Activated naive CD4-positive, alpha-beta T cell treated with anti-CD3 and anti-CD28 coated beads for 36 hours (primary cell): ENCODE data around the gene AMDHD1. TPM values are rescaled to one million over a fixed set of nuclear protein-coding genes. Genes with fewer than 3 reads are reported as not detected.

Experiments
- CTCF ChIA-PET: fragments of 350-600 bp; sonication (Branson Sonifier 250); formaldehyde crosslinking; loops from one replicate; lab custom pipeline; 2021; ENCODE audit warnings: antibody characterized with exemption; lab: Charles Lee
- DNase-seq: peaks from one replicate; pipeline ENCODE4 v3.0.0-alpha.2; 2020
- H3K27ac Mint-ChIP-seq: one replicate; pipeline ENCODE4 v1.8.0; 2021; ENCODE audit warnings: mild to moderate bottlenecking, mixed read lengths
- H3K27me3 Mint-ChIP-seq: one replicate; pipeline ENCODE4 v1.8.0; 2021; ENCODE audit warnings: low read depth, mixed read lengths
- H3K36me3 Mint-ChIP-seq: one replicate; pipeline ENCODE4 v1.8.0; 2021; ENCODE audit warnings: low read depth, mixed read lengths
- H3K4me1 Mint-ChIP-seq: one replicate; pipeline ENCODE4 v1.8.0; 2021; ENCODE audit warnings: low read depth, mixed read lengths
- H3K4me3 Mint-ChIP-seq: one replicate; pipeline ENCODE4 v1.8.0; 2021; ENCODE audit warnings: mild to moderate bottlenecking, moderate library complexity, mixed read lengths
- H3K9me3 Mint-ChIP-seq: one replicate; pipeline ENCODE4 v1.8.0; 2021; ENCODE audit warnings: mixed read lengths
- intact Hi-C: fragments of 100-400 bp; cut with micrococcal nuclease; formaldehyde crosslinking; loops from one replicate; pipeline ENCODE4 v1.15.1; 2023
- total RNA-seq, 2 experiments: library from RNA; stranded (reverse); gene quantifications; one replicate each; pipeline ENCODE4 v1.2.3, GENCODE V29; 2021

AMDHD1 gene
- total RNA-seq, 2 experiments from 2014 or later: 0.52 to 0.69 TPM

DNA sequence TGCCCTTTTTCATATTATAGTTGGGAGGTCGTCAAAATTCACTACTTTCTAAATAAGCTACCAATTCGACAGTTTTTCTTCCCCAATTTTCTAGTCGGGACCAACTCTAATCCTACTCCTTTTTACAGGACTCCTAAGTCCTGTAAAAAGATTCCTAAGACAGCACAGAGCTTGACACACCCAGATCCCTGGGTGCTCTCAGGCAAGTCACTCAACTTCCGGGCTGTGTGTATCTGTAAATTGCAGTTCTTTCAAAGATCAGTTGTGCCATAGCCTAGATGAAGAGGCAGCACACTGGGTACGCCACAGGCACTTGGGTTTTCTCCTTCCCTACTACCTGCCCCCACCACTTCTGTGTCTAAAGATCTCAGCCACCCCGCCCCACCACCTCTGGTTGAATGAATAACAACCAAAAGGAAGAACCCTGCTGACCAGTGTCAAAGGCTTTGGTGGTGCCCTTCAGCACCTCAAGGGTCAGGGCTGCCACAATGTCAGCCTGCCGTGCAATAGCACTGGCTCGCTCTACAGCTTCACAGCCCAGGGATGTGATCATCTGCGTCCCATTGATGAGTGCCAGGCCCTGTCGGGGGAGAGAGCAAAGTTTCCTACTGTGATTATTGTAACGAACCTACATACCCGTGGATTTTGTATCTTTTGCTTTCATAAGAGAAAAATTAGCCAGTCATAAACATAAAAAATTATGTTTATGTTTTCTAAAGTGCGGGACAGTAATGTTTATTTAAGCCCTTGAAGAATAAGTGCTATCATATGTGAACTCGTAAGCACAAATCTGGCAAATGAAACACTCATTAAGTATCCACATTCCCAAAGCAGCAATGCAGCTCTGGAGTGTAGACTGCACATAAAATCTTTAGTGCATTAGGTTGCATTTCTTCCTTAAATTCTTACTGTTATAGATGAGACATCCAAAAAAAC, 43.8 kb downstream of the AMDHD1 start:
- no peaks in the 10 kb centered on the region for H3K4me1 Mint-ChIP-seq
- intact Hi-C loops: loop anchor here (5.0 kb wide), 1 partner anchor 55 kb away; no protein-coding TSS in a partner anchor
- no peak for DNase-seq
- no peak overlapping the region for H3K4me3 Mint-ChIP-seq
- H3K27ac Mint-ChIP-seq: no peak overlapping the region
- H3K36me3 Mint-ChIP-seq: no peaks in the 10 kb centered on the region
- H3K9me3 Mint-ChIP-seq: no peaks in the 10 kb centered on the region
- H3K27me3 Mint-ChIP-seq: no peaks in the 10 kb centered on the region
- CTCF ChIA-PET: interaction anchor here (1.4 kb wide), 1 partner anchor 12 kb away, joined by 5 read pairs; no protein-coding TSS in a partner anchor

DNA sequence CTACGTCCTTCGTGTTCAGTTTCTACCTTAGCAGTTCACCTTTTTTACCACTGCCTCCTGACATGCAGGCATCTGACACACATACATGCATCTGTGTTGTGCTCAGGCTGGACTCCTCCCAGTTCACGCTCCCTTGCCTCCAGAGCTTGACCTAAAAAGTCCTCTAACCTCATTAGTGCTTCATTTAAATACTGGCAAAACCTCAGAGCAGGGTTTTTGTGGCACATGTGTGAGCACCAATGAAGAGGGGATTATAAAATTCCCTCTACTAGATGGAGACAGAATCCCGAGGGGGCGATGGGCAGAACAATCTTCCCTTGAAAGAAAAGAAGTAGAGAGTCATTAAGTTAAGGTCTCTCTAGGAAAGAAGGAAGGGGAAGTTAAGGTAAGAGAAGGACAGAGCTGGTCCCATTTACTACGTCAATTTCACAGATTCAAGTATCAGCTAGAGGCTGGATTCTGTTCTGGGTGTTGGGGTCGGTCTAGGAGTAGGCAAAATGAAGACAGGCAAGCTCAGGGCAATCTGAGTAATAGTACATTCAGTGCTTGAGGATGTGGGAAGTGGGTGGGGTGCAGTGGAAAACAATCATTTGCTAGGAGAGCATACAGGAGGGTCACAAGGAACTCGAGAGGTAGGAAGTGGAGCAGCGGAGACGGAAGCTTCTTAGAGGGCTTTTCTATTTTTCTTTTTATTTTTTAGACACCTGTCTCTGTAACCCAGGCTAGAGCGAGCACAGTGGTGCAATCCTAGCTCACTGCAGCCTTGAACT, 45.6 kb downstream of the AMDHD1 start:
- H3K9me3 Mint-ChIP-seq: no peaks in the 10 kb centered on the region
- H3K4me1 Mint-ChIP-seq: no peaks in the 10 kb centered on the region
- H3K27ac Mint-ChIP-seq: no peak overlapping the region
- no peaks in the 10 kb centered on the region for H3K36me3 Mint-ChIP-seq
- no peak for DNase-seq
- intact Hi-C loops: loop anchor here (5.0 kb wide), 1 partner anchor 56 kb away; no protein-coding TSS in a partner anchor
- no peaks in the 10 kb centered on the region for H3K27me3 Mint-ChIP-seq
- CTCF ChIA-PET: interaction anchor here (0.7 to 1.2 kb wide), 2 partner anchors 70 to 575 kb away, joined by 3 to 8 read pairs; no protein-coding TSS in a partner anchor
- H3K4me3 Mint-ChIP-seq: no peak overlapping the region

DNA sequence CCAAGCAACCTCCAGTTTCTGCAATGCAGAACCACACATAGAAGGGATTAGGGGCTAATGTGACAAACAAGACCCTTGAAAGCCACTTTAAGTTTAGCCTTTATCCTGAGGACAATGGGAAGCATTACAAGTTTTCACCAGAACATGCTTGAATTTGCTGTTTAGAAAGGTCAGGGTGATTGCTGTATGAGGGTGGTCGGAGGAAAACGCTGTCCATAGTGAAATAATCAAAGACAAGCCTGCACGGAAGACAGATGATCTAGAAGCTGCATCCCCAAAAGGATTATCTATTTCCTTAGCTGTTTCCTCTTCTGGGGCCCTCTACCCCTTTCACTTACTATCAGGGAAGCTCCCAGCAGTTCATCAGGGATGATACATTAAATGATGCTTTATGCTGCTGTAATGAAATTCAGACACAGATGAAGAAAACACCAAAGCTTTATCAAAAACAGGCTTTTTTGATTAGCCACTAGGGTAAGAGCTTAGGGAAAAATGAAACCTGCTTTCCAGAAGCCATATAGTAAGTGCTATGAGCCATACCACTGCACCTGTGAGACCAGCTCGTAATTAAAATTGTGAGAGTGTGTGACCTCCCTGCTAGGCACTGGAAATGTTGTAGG, 46.5 kb downstream of the AMDHD1 start:
- CTCF ChIA-PET: interaction anchor here (0.9 to 1.2 kb wide), 3 partner anchors 10 to 71 kb away, joined by 3 to 10 read pairs (median 8); no protein-coding TSS in a partner anchor
- Mint-ChIP-seq H3K9me3 (no peaks in the 10 kb centered on the region), H3K27ac (no peak overlapping the region), H3K4me3 (no peak overlapping the region), H3K27me3 (no peaks in the 10 kb centered on the region), H3K36me3 (no peaks in the 10 kb centered on the region), H3K4me1 (no peaks in the 10 kb centered on the region)
- intact Hi-C loops: loop anchor here (5.0 kb wide), 1 partner anchor 57 kb away; no protein-coding TSS in a partner anchor
- no peak for DNase-seq

DNA sequence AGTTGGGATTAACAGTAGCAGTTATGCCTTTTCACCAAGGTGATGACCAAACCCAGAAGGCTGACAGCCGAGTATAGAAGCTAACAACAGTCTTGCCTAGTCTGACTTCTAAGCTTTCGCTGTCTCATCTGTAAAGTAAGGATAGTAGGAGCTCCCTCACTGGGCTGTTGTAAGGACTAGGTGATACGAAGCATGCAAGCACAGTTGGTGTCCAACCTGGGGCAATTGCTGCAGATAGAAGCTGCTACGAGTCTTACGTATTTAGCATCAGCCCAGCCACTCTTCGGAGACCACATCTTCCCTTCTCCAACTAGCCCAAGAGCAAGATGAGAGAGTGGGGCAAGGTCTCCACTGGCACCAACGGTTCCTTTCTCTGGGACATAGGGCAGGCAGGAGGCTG, 47.0 kb downstream of the AMDHD1 start:
- intact Hi-C loops: no loop called here
- Mint-ChIP-seq H3K9me3 (no peaks in the 10 kb centered on the region), H3K4me3 (no peak overlapping the region), H3K27me3 (no peaks in the 10 kb centered on the region), H3K4me1 (no peaks in the 10 kb centered on the region), H3K27ac (no peak overlapping the region), H3K36me3 (no peaks in the 10 kb centered on the region)
- DNase-seq: no peak
- CTCF ChIA-PET: interaction anchor here (0.9 to 1.2 kb wide), 2 partner anchors 9 to 13 kb away, joined by 3 to 10 read pairs; no protein-coding TSS in a partner anchor

DNA sequence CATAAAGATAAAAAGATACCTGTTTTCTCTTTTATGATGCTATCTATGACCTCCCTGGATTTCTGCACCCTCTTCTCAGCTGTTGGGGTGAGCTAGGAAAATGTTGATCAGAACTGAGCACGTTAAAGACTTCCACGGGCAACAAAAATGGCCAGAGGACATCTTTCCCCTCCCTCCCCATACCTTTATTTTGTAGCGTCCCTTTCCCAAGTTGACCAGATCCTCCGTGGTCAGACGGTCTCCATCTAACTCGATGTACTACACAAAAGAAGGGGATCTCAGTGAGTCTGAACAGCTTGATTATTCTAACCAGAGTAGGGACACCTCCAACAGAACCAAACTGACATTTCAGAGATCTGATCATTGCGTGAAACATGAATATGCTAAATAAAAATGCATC, 50.8 kb downstream of the AMDHD1 start:
- H3K4me3 Mint-ChIP-seq: no peak overlapping the region
- intact Hi-C loops: no loop called here
- CTCF ChIA-PET: no interaction called here
- peaks cover 2% of the 10 kb centered on the region for H3K4me1 Mint-ChIP-seq
- H3K27ac Mint-ChIP-seq: no peak overlapping the region
- no peaks in the 10 kb centered on the region for H3K9me3 Mint-ChIP-seq
- no peaks in the 10 kb centered on the region for H3K36me3 Mint-ChIP-seq
- no peaks in the 10 kb centered on the region for H3K27me3 Mint-ChIP-seq
- no peak for DNase-seq

DNA sequence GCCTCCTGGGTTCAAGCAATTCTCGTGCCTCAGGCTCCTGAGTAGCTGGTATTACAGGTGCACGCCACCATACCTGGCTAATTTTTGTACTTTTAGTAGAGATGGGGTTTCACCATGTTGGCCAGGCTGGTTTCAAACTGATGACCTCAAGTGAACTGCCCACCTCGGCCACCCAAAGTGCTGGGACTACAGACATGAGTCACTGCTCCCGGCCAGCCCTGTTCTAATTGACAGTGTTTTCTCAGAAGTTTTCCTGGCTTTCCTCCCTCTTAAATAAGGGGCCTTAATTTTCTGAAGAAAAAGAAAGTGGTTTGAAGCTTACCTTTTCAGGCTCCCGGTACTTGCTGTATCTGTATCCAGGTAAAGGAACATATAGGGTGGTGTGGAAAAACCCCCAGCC, 51.3 kb downstream of the AMDHD1 start:
- Mint-ChIP-seq H3K4me3 (no peak overlapping the region), H3K9me3 (no peaks in the 10 kb centered on the region), H3K4me1 (peaks cover 3% of the 10 kb centered on the region), H3K27me3 (no peaks in the 10 kb centered on the region), H3K36me3 (no peaks in the 10 kb centered on the region), H3K27ac (no peak overlapping the region)
- CTCF ChIA-PET: no interaction called here
- DNase-seq: no peak
- intact Hi-C loops: no loop called here

DNA sequence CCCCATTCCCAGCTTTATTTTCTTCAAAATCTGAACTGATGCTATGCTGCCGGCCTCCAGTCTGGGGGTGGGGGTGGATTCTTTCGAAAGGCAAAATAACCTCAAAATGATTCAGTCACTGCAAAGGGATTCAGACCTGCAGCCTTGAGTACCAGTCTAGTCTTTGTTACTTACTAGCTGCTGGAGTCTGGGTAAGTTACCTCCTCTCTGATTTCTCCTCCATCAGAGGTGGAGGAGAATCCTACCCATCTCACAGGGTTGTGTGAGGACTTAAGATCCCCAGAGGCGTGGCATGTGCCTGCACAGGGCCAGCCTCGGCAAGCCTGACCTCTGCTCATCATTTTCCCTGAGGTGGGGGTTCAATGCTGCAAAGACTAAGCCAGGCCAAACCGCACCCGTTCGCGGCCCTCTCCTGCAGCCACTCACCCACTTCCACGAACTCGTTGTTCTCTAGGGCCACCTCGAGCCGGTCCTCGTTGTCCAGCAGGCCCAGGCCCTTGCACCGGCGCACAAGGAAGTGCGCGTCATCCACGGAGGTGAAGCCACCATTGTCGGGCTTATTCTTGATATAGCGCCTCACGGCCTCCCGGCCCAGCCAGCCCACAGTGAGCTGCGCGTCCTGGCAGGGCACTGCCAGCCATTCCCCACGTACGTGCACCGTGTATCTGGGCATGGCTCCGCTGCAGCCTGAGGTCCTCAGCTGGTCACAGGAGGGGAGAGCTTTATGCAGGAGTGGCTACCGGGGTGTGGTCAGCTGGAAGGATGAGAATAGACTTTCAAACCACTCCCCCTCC, 52.3 kb downstream of the AMDHD1 start:
- H3K4me1 Mint-ChIP-seq: peaks cover 3% of the 10 kb centered on the region
- peaks cover 2% of the 10 kb centered on the region for H3K36me3 Mint-ChIP-seq
- CTCF ChIA-PET: interaction anchor here (0.6 kb wide), 1 partner anchor 980 kb away, joined by 5 read pairs; no protein-coding TSS in a partner anchor
- H3K27ac Mint-ChIP-seq: no peak overlapping the region
- no peak overlapping the region for H3K4me3 Mint-ChIP-seq
- intact Hi-C loops: no loop called here
- no peaks in the 10 kb centered on the region for H3K27me3 Mint-ChIP-seq
- no peaks in the 10 kb centered on the region for H3K9me3 Mint-ChIP-seq
- no peak for DNase-seq

DNA sequence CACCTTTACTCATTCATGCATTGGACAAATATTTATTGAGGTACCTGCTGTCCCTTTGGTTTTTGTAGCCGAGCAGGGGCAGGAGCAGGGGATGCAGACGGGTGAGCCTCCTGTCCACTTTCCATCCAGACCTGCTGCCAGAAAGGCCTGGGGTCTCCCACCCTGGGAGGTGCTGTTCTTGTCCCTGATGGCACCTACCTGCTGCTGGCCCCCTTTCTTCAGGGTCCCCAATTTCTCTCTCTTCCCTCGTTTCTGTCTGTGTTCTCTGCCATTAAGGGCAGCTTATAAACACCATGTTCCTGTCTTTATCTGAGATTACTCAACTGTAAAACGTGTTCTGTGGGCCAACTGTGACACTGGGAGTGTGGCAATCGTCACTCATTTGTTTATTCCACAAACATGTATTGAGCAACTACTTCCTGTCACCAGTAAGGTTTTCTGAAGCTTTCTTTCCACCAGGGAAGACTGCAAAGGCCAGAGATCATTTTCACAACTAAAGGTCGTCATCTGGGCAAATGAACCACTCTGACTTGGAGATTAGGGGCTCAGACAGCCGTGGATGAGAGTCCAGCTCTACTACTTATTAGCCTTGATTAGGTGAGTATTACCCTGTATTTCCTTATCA, 53.0 kb downstream of the AMDHD1 start, which contains the start of gene HAL:
TSS of gene HAL (minus strand) at position 311 of the 625 bp plus-strand sequence. CDS start 434 bp downstream, outside the sequence.
- CTCF ChIA-PET: interaction anchor here (0.6 to 4.7 kb wide), 3 partner anchors 54 to 981 kb away, joined by 3 to 117 read pairs (median 5); no protein-coding TSS in a partner anchor
- no peaks in the 10 kb centered on the region for H3K27me3 Mint-ChIP-seq
- no peak within 1 kb of the TSS for H3K4me3 Mint-ChIP-seq
- H3K36me3 Mint-ChIP-seq: peaks cover 5% of the 10 kb centered on the region
- H3K27ac Mint-ChIP-seq: no peak within 1 kb of the TSS
- H3K4me1 Mint-ChIP-seq: peaks cover 3% of the 10 kb centered on the region
- H3K9me3 Mint-ChIP-seq: no peaks in the 10 kb centered on the region
- intact Hi-C loops: no loop called here
- DNase-seq: no peak

DNA sequence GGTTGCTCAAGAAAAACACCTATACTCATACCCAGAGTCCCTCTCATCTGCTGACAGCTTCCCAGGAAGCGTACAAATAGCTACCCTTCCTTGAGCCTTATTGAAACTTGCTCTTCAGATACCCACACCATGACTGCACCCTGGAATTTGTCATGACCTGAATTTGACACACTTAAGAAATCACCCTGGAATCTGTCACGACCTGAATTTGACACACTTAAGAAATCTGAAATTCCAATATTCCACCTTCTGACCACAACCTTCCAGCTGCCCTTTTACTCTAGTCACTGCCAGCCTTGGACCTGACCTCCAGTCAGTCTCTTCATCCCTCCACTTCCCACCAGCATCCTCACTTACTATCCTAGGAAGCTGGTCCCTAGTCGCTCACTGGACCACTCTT, 54.1 kb downstream of the AMDHD1 start:
- Mint-ChIP-seq H3K27me3 (no peaks in the 10 kb centered on the region), H3K4me1 (peaks cover 3% of the 10 kb centered on the region), H3K36me3 (peaks cover 6% of the 10 kb centered on the region), H3K4me3 (no peak overlapping the region), H3K27ac (no peak overlapping the region), H3K9me3 (no peaks in the 10 kb centered on the region)
- CTCF ChIA-PET: interaction anchor here (0.8 to 4.7 kb wide), 4 partner anchors 40 to 80 kb away, joined by 3 to 117 read pairs (median 12); partner anchors contain the start of genes AMDHD1 and CCDC38
- DNase-seq: no peak
- intact Hi-C loops: no loop called here

DNA sequence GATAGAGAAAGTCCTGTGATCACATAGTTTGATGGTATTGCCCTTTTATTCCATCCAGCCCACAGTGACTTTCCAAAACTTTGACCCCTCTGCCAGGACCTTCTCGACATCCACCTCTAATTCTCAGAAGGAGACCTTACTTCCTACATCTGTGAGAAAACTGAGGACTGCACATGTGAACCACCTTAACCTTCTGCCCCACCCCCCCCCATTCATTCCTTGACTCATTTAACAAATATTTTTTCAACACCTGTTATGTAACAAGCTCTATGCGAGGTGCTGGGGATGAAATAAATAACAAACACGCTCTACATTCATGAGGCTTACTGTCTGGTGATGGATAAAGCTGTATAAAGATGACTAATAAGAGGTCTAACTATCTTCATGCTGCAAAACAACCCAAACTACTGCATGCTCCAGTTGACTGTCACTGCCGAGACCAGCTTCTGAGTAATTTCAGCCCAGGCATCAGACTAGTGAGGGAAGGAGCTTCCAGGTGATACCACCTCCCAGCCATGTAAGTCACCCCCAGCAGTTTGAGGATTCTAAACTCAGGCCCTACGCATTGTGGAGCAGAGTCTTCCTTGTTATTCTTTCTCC, 54.9 kb downstream of the AMDHD1 start:
- H3K27me3 Mint-ChIP-seq: no peaks in the 10 kb centered on the region
- H3K27ac Mint-ChIP-seq: no peak overlapping the region
- peaks cover 8% of the 10 kb centered on the region for H3K36me3 Mint-ChIP-seq
- no peaks in the 10 kb centered on the region for H3K9me3 Mint-ChIP-seq
- no peak overlapping the region for H3K4me3 Mint-ChIP-seq
- peaks cover 3% of the 10 kb centered on the region for H3K4me1 Mint-ChIP-seq
- CTCF ChIA-PET: interaction anchor here (0.9 to 4.7 kb wide), 23 partner anchors 10 to 520 kb away, joined by 3 to 117 read pairs (median 5); partner anchors contain the start of genes AMDHD1 and CCDC38
- intact Hi-C loops: loop anchor here (1.0 kb wide), 7 partner anchors 55 to 518 kb away; partner anchors contain the start of gene AMDHD1
- peak; percentile 9 for DNase-seq
